HUES48 (cell line): ENCODE results near the gene PPP2R3B.

Experiments
- H3K27ac ChIP-seq: one replicate; pipeline ENCODE4 v1.7.0; 2013; ENCODE audit warnings: low read depth, low read length, inconsistent platforms
- H3K27me3 ChIP-seq: 2 replicates; pipeline ENCODE4 v1.6.1; 2013; ENCODE audit warnings: mild to moderate bottlenecking, low read length; ENCODE audit not compliant: control insufficient read depth, insufficient read depth
- H3K36me3 ChIP-seq: 2 replicates; pipeline ENCODE4 v1.6.1; 2013; ENCODE audit warnings: low read length; ENCODE audit not compliant: control insufficient read depth, insufficient read depth
- H3K4me1 ChIP-seq: 2 replicates; pipeline ENCODE4 v1.6.1; 2013; ENCODE audit warnings: mild to moderate bottlenecking, low read length; ENCODE audit not compliant: control insufficient read depth, insufficient read depth
- H3K4me3 ChIP-seq: 2 replicates; pipeline ENCODE4 v1.5.1; 2013; ENCODE audit warnings: mild to moderate bottlenecking, low read depth, low read length
- H3K9ac ChIP-seq: 2 replicates; pipeline ENCODE4 v1.6.1; 2013; ENCODE audit warnings: mild to moderate bottlenecking, low read depth, low read length, moderate library complexity
- H3K9me3 ChIP-seq: 2 replicates; pipeline ENCODE4 v1.6.1; 2013; ENCODE audit warnings: low read length; ENCODE audit not compliant: control insufficient read depth, insufficient read depth

The PPP2R3B gene

DNA sequence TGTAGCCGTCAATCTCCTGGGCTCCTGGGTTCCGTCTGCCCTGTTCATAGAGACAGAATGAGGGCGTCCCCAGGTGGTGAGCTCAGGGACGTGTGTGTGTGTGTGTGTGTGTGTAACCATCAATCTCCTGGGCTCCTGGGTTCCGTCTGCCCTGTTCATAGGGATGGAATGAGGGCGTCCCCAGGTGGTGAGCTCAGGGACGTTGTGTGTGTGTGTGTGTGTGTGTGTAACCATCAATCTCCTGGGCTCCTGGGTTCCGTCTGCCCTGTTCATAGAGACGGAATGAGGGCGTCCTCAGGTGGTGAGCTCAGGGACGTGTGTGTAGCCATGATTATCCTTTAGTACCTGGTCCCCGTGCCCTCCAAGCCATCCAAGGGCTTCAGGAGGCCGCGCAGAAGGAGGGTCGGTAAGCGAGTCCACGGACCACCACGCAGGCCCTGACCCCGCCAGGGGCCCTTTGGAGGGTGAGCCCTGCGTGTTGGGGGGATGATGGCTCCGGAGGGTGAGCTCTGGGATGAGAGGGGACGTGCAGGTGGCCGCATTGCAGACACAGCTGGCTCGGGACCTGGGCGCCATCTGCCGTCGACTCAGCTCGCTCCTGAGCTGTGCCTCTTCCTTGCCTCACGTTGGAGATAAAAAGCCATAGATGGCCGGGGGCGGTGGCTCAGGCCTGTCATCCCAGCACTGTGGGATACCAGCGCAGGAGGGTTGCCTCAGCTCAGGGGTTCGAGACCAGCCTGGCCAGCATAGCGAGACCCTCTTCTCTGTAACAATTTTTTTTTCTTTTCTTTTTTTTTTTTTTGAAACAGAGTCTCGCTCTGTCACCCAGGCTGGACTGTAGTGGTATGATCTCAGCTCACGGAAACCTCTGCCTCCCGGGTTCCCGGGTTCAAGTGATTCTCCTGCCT is 62.7 kb downstream of the PPP2R3B start:
- Histone ChIP-seq H3K4me1 (no peaks in the 10 kb centered on the region), H3K9me3 (no peaks in the 10 kb centered on the region), H3K4me3 (no peak overlapping the region), H3K36me3 (no peaks in the 10 kb centered on the region), H3K27ac (no peak overlapping the region), H3K27me3 (no peaks in the 10 kb centered on the region), H3K9ac (no peak overlapping the region)

DNA sequence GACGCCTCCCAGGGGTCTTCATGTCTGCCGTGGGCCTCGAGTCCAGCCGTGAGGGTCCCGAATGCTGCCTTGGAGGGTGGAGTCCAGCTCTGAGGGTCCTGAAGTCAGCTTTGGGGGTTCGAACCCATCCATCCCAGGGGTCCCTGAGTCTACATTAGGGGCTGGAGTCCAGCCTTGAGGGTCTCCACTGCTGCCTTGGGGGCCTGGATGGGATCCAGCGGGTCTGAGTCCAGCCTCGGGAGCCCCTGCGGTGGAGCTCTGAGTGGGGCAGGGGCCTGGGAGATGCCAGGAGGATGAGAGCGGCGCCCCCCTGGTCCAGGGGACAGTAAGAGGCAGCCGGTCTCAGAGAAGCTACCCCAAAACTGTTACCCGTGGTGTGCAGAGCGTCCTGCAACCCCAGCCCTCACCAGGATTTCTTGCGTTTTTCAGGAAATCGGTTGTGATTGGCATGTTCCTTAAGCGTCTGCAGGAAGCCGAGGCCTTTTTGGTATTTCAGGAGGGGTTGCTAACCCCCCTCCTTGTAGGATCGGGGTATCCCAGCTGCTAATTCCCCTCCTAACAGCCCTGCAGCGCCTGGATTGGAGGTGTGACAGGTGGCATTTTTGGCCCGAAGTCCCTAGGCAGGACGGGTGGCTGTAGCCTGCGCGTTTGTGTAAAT is 66.5 kb downstream of the PPP2R3B start:
- Histone ChIP-seq H3K4me3 (peak overlapping the region; percentile 90), H3K9ac (peak overlapping the region; percentile 78; the same call in 1 of the 2 replicates), H3K9me3 (no peaks in the 10 kb centered on the region), H3K4me1 (no peaks in the 10 kb centered on the region), H3K27me3 (no peaks in the 10 kb centered on the region), H3K36me3 (peaks cover 14% of the 10 kb centered on the region), H3K27ac (no peak overlapping the region)

DNA sequence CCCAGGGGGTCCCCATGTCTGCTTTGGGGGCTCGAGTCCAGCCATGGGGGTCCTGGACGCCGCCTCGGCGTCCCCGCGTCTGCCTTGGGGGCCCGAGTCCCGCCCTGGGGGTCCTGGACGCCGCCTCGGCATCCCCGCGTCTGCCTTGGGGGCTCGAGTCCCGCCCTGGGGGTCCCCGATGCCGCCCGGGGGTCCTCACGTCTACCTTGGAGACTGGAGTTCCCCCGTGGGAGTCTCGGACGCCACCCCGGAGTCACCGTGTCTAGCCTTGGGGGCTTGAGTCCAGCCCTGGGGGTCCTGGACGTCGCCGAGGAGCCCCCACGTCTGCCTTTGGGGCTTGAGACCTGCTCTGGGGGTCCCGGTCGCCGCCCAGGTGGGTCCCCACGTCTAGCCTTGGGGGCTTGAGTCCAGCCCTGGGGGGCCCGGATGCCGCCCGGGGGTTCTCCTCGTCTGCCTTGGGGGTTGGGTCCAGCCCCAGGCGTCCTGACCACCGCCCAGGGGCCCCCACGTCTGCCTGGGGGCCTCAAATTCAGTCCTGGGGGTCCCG is 67.1 kb downstream of the PPP2R3B start:
- peaks cover 20% of the 10 kb centered on the region for H3K36me3 ChIP-seq
- H3K27me3 ChIP-seq = no peaks in the 10 kb centered on the region
- H3K27ac ChIP-seq = peak overlapping the region; percentile 75
- peak overlapping the region; percentile 90 for H3K4me3 ChIP-seq
- H3K9ac ChIP-seq = peak overlapping the region; percentile 78
- H3K9me3 ChIP-seq = no peaks in the 10 kb centered on the region
- no peaks in the 10 kb centered on the region for H3K4me1 ChIP-seq

DNA sequence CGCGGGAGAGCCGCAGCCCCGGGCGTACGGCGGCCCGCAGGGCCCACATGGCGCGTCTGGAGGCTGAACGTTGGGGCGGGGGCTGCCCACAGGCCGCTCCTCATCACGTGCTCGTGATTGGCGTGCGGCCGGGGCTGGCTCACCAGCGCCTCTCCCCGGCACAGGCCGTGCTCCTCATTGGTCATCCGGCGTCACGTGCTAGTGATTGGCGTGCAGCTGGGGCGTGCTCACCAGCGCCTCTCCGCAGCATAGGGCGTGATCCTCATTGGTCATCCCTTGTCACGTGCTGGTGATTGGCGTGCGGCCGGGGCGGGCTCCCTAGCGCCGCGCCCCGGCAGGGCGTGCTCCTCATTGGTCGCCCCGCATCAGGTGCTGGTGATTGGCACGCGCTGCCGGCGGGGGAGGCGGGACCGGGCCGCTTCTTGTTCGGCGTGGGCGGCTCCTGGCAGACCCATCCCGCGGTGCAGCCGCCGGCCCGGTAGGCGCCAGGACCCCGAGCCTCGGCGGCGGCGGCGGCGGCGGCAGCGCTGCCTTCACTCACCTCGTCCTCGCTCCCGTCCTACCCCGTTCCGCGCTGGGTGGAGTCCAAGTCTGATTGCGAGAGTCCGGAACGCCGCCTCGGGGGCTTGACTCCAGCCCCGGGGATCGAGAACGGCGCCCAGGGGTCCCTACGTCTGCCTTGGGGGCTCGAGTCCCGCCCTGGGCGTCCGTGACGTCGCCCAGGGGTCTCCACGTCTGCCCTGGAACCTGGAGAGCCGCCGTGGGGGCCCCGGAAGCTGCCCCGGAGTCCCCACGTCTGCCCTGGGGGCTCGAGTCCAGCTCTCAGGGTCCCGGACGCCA is 67.7 kb downstream of the PPP2R3B start, which contains the start of gene GTPBP6:
GTPBP6 (minus strand) TSS at position 58 of the 840 bp plus-strand sequence; CDS start at position 49, 9 bp downstream.
- Histone ChIP-seq H3K36me3 (peaks cover 24% of the 10 kb centered on the region), H3K27me3 (no peaks in the 10 kb centered on the region), H3K27ac (peak within 1 kb of the TSS; percentile 94), H3K9me3 (no peaks in the 10 kb centered on the region), H3K9ac (peak within 1 kb of the TSS; percentile 87), H3K4me1 (no peaks in the 10 kb centered on the region), H3K4me3 (peak within 1 kb of the TSS; percentile 91)

DNA sequence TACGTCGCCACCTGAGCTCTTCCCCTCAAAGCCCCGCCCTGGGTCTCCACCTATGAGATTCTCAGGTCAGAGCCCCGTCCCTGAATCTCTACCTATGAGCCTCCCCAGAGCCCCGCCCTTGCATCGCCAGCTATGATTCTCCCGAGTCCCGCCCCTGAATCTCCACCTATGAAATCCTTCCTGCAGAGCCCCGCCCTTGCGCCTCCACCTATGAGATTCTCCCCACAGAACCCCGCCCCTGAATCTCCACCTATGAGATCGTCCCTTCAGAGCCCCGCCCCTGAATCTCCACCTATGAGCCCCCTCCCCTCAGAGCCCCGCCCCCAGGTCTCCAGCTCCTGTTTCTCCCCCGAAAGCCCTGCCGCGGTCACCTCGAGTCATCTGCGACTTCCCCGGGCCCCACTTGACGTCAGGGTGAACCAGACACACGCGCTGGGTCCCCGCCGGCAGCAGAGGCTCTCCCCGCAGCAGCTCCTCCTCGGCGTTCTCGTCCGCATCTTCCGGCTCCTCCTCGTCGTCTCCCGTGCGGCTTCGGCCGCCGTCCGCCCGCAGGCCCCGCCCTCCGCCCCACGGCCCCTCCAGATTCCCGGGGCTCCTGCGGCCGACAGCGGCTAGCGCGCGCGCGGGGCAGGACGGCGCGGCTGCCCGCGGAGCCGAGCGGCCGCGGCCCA is 68.5 kb downstream of the PPP2R3B start:
- H3K4me3 ChIP-seq = peak overlapping the region; percentile 91
- peaks cover 31% of the 10 kb centered on the region for H3K36me3 ChIP-seq
- peak overlapping the region; percentile 94 for H3K27ac ChIP-seq
- H3K4me1 ChIP-seq = no peaks in the 10 kb centered on the region
- no peaks in the 10 kb centered on the region for H3K27me3 ChIP-seq
- H3K9ac ChIP-seq = peak overlapping the region; percentile 87
- H3K9me3 ChIP-seq = no peaks in the 10 kb centered on the region

DNA sequence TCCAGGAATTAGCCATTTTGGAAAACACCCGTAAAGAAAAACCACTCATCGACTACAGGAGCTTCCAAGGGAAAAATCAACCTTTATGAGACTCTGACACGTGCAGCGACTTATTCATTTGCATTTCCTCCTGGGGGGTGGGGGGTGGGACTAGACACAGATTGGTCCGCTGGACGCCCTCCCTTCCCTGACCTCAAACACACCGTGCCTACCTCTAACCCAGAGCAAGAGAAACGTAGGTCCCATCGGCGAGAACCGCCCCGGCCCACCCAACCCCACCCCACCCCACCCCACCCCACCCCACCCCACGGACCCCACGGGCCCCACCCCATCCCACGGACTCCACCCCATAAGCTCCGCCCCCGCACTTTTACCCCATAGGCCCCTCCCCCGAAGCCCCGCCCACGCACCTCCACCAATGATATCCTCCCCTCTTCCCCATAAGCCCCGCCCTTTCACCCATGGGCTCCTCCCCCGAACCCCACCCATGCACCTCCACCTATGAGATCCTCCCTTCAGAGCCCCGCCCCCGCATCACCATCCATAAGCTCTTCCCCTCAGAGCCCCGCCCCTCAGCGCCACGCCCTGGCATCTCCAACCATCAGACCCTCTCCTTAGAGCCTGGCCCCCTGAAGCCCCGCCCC is 69.2 kb downstream of the PPP2R3B start:
- no peak overlapping the region for H3K27ac ChIP-seq
- no peak overlapping the region for H3K9ac ChIP-seq
- H3K4me1 ChIP-seq = no peaks in the 10 kb centered on the region
- H3K36me3 ChIP-seq = peaks cover 38% of the 10 kb centered on the region
- no peaks in the 10 kb centered on the region for H3K27me3 ChIP-seq
- H3K9me3 ChIP-seq = no peaks in the 10 kb centered on the region
- H3K4me3 ChIP-seq = no peak overlapping the region; the same call in 1 of the 2 replicates

DNA sequence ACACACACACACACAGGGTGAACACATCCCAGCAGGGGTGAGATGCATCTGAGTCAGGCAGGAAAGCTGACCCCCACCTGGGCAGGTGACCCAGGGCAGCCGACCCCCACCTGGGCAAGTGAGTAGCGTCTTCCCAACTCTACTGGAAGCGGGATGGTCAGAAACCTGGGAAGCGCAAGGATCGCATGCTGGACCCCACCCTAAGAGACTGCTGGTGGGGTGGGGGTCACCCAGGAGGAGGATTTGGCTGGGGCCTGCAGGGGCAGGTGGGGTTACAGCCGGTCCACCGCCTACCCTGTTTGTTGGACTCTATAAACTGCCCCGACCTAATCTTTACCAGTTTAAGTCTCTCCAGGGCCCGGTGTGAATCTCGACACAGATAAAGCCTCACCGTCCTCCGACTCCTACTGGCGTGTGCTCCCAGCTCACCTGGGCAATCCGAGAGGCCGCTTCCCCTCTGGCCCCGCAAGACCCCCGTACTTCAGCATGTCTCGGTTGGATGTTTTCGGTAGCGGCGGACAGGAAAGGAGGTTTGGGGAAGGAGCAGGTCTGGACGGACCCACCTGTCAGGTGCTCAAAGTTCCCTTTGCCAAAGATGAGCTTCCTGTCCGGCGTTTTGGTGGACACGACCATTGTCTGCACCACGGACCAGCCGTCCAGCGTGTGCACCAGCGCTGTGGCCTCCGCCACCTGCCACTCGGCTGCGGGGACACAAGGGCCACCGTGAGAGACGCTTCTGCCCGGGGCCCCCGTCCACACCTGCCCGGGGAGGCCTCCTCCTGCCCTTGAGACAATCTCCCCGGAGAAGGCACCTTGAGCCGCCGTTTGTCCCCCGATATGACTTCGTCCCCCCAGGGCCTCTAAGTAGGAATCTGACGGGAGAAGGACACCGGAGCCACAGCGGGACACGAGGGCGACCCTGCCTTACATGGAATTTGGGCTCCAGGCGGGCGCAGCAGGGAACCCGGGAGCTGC is 70.1 kb downstream of the PPP2R3B start:
- Histone ChIP-seq H3K9ac (no peak overlapping the region), H3K9me3 (no peaks in the 10 kb centered on the region), H3K27ac (no peak overlapping the region), H3K4me1 (no peaks in the 10 kb centered on the region), H3K4me3 (no peak overlapping the region; the same call in 1 of the 2 replicates), H3K36me3 (peaks cover 47% of the 10 kb centered on the region), H3K27me3 (no peaks in the 10 kb centered on the region)

DNA sequence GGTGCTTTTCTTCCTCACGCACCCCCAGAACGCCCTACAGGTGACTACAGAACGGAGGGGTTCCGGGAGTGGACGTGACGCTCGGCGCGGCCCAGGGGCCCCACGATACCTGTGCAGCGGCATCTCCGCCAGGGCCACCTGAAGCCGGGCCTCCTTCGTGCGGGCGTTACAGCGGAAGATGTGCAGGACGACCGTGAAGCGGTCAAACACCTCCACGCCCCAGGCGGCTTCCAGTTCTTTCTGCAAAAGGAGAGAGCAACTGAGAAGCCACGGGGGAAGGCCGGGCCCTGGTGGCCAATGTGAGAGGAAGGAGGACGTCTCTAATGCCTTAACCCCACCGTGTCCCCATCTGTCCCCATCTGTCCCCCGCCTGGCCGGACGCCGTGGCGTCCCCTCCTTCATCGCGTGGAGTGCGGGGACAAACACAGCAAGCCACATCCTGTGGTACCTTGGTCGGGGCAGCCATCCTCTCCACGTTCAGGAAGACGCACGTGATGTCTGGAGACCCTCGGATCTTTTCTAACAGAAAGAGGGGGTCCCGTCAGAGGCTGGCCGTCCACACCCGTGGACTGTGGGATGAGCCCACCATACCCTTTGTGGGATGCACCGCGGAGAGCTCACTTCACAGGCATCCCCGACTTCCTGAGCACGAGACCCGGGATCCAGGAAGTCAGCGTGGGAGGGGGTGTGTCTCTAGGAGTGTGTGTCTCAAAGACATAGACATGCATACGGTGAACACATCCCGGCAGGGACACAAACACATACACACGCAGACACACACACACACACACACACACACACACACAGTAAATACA is 71.7 kb downstream of the PPP2R3B start:
- Histone ChIP-seq H3K36me3 (peaks cover 60% of the 10 kb centered on the region), H3K27me3 (no peaks in the 10 kb centered on the region), H3K9me3 (no peaks in the 10 kb centered on the region), H3K4me1 (no peaks in the 10 kb centered on the region), H3K27ac (no peak overlapping the region), H3K9ac (no peak overlapping the region), H3K4me3 (no peak overlapping the region)
